ENCODE data around the gene IL13RA1. TPM values are rescaled to one million over a fixed set of nuclear protein-coding genes. Genes with fewer than 3 reads are reported as not detected.

IL13RA1 gene
- 32.0 and 38.6 TPM in 2 replicates for total RNA-seq

DNA sequence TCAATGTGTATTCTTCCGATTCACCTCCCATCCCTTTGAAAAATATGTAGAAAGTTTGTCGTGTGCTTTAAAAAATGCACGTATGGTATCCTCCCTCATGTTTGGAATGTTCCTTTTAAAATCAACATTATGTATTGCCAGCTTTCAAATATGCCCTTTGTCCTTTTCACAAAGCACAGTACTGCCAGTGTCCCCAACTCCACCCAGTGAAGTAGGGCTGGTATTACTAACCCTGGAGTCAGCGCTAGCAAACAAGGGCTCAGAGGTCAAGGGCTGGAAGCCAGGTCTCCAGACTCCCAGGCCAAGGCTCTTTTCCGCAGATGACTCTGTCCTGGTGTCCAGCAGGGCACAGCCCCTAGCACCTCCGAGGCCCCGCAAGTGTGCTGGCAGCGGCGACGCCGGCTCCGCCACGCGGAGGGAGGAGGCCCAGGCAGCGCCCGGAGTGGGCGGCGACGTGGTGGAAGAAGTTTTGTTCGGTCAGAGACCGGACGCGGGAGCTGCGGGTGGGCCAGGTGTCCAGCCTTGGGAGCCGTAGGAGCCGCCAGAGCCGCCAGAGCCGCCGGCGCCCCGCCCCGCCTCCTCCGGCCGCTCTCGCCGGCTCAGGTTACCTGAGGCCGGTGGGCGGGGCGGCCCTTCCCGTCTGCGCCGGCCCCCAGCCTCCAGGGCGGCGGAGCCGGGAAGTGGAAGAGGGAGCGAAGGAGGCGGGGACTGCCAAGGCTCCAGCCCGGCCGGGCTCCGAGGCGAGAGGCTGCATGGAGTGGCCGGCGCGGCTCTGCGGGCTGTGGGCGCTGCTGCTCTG lies at the start of gene IL13RA1:
IL13RA1 (plus strand) TSS at position 720 of the 799 bp plus-strand sequence; CDS start at position 753, 33 bp downstream.
- TF ChIP-seq, protein P1, sequence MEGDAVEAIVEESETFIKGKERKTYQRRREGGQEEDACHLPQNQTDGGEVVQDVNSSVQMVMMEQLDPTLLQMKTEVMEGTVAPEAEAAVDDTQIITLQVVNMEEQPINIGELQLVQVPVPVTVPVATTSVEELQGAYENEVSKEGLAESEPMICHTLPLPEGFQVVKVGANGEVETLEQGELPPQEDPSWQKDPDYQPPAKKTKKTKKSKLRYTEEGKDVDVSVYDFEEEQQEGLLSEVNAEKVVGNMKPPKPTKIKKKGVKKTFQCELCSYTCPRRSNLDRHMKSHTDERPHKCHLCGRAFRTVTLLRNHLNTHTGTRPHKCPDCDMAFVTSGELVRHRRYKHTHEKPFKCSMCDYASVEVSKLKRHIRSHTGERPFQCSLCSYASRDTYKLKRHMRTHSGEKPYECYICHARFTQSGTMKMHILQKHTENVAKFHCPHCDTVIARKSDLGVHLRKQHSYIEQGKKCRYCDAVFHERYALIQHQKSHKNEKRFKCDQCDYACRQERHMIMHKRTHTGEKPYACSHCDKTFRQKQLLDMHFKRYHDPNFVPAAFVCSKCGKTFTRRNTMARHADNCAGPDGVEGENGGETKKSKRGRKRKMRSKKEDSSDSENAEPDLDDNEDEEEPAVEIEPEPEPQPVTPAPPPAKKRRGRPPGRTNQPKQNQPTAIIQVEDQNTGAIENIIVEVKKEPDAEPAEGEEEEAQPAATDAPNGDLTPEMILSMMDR (IDR thresholded peaks at IDR 0.05; ENCODE audit: insufficient read depth, low read length, poor library complexity, severe bottlenecking): no peak
- peak; percentile 34 for DNase-seq (ENCODE audit: low read depth)
- H3K27me3 ChIP-seq (ENCODE audit: control insufficient read depth, insufficient read depth, low read length): no peaks in the 10 kb centered on the region
- H3K4me3 ChIP-seq (ENCODE audit: low read depth, low read length): peak within 1 kb of the TSS; percentile 65
- H3K36me3 ChIP-seq (ENCODE audit: control insufficient read depth, insufficient read depth, low read length): no peaks in the 10 kb centered on the region

DNA sequence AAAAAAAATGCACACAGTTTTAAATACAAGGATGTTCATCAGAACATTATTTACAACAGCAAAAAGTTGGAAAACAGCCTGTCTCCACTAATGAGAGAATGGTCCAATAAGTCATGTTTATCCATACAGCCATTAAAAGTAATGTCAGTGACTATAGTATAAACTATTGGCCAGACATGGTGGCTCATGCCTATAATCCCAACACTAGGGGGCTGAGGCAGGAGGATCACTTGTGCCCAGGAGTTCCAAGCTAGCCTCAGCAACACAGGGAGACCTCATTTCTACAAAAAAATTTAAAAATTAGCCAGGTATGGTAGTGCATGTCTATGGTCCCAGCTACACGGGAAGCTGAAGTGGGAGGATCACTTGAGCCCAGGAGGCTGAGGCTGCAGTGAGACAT lies 48.1 kb upstream of the IL13RA1 start:
- no peaks in the 10 kb centered on the region for H3K36me3 ChIP-seq (ENCODE audit: control insufficient read depth, insufficient read depth, low read length)
- TF ChIP-seq, protein P1 (IDR thresholded peaks at IDR 0.05; ENCODE audit: insufficient read depth, low read length, poor library complexity, severe bottlenecking): no peak
- H3K4me3 ChIP-seq (ENCODE audit: low read depth, low read length): no peak overlapping the region
- no peaks in the 10 kb centered on the region for H3K27me3 ChIP-seq (ENCODE audit: control insufficient read depth, insufficient read depth, low read length)
- no peak for DNase-seq (ENCODE audit: low read depth)

DNA sequence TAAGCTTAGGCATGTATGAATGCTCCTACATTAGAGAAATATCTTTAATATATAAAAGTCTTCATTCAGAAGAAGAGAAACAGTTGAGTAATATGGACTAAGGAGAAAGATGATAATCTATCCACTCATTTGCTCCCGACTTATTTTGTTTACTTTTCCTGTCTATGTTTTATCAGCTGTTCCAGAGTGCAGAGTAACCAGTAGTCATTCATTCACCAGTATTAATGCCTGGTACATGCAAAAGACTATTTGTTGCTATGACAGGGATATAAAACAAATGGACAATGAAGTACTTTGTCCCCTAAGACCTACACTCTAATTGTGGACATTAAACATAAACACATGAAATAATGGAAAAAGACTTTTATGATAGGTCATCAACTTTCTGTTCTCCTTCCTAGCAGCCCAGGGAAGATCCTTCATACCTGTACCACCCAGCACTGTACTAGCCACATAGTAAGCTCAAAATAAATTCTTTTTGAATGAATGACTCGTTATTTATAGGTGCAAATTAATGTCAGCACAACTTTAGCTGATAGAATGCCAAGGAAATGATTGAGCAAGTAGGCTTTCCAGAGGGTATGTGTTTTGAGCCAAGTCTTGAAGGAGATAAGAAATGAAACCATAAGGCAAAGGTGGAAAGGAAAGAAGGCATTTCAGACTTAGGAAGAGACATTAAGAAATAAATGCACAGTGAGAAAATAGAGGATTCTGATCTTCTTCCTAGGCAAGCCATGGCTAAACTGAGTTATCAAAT lies 45.0 kb upstream of the IL13RA1 start:
- TF ChIP-seq, protein P1 (IDR thresholded peaks at IDR 0.05; ENCODE audit: insufficient read depth, low read length, poor library complexity, severe bottlenecking): no peak
- DNase-seq (ENCODE audit: low read depth): no peak
- Histone ChIP-seq H3K4me3 (ENCODE audit: low read depth, low read length) (no peak overlapping the region), H3K27me3 (ENCODE audit: control insufficient read depth, insufficient read depth, low read length) (no peaks in the 10 kb centered on the region), H3K36me3 (ENCODE audit: control insufficient read depth, insufficient read depth, low read length) (no peaks in the 10 kb centered on the region)

DNA sequence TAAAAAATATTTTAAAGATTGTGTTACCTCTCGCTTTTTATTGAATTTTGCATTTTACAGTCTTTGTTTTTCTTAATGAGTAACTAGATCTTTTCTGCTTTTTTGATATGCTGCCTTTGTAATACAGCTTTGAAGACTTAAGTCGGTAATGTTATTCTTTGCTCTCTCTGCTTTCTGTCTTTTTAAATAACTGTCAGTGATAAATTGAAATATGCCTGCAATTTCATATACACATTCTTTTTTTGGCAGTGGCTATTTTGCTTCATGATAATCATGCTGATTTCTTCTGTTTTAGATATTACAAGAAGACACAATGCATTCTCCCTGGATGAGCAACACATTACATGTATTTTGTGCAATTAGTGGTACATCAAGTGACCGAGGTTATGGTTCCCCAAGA lies 42.0 kb upstream of the IL13RA1 start:
- Histone ChIP-seq H3K36me3 (ENCODE audit: control insufficient read depth, insufficient read depth, low read length) (no peaks in the 10 kb centered on the region), H3K4me3 (ENCODE audit: low read depth, low read length) (no peak overlapping the region), H3K27me3 (ENCODE audit: control insufficient read depth, insufficient read depth, low read length) (no peaks in the 10 kb centered on the region)
- TF ChIP-seq, protein P1 (IDR thresholded peaks at IDR 0.05; ENCODE audit: insufficient read depth, low read length, poor library complexity, severe bottlenecking): no peak
- no peak for DNase-seq (ENCODE audit: low read depth)

DNA sequence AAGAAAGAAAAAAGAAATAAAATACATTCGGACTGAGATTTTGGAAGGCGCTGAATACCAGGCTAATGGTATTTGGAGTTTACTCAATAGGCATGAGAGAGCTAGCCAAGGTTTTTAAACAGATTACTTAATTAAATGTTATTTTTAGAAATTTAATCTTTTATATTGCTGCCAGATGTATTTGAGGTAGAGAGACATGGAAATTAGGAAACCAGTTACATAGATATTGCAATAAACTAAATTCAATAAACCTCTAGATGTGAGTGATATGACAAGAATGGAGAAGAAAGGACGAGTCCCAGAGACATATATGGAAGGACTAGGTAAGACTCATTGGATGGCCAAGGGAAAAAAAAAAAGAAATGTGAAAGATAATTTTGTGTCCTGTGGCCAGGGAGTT lies 38.5 kb upstream of the IL13RA1 start:
- Histone ChIP-seq H3K36me3 (ENCODE audit: control insufficient read depth, insufficient read depth, low read length) (no peaks in the 10 kb centered on the region), H3K4me3 (ENCODE audit: low read depth, low read length) (no peak overlapping the region), H3K27me3 (ENCODE audit: control insufficient read depth, insufficient read depth, low read length) (no peaks in the 10 kb centered on the region)
- TF ChIP-seq, protein P1 (IDR thresholded peaks at IDR 0.05; ENCODE audit: insufficient read depth, low read length, poor library complexity, severe bottlenecking): no peak
- DNase-seq (ENCODE audit: low read depth): no peak

Data from kidney epithelial cell (primary cell).